Measurements from ENCODE around the gene RAI1.

RAI1 gene

DNA sequence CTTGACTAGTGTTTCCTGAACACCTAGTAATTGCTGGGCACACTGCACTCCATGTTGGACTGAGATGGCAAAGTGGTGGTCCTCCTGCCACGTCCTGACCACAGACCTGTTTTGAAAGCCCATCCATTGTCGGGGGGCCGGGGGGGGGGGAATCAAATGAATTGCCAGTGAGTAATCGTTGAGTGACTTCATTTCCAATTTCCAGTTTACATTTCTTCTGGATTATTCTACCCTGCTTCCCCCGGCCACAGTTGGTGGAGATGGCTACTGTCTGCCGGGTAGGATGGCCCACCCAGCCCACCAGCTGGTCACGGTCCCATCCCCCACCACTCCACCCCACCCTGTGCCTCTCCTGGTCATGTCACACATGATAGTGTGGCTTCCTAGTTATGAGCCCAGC is 18.2 kb downstream of the RAI1 start:
- no peak for DNase-seq

DNA sequence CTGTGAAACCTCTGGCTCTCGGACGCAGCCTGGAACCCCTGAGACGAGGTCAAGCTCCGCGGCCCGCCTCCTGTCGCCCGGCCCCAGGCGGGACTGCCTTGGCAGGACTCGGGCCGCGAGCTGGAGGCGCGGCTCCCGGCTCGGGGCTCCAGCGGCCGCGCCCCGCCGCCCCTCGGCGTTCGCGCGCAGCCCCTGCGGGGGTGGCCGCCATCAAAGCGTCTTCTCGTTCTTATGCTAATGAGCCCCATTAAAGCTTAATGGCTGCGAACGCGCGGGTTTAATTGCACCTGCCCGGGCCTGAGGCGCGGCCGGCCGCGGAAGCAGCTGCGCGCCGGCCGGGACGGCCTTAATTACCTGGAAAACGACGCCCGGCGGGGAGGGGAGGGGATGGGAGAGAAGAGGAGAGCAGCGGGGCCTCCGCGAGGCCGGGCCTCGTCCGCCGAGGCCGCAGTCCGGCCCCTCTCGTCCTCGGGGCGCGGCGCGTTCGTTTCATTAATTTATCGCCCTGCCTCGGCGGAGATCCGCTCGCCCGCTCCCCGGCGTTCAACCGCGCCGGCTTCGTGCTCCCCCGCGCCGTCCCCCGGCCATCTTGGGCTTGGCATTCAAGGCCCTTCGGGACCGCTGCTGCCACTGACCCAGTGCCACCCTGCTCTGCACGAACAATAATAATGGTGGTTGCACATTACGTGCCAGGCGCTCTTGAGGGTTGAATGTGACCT is 19.2 kb downstream of the RAI1 start:
- peak; percentile 67 for DNase-seq

DNA sequence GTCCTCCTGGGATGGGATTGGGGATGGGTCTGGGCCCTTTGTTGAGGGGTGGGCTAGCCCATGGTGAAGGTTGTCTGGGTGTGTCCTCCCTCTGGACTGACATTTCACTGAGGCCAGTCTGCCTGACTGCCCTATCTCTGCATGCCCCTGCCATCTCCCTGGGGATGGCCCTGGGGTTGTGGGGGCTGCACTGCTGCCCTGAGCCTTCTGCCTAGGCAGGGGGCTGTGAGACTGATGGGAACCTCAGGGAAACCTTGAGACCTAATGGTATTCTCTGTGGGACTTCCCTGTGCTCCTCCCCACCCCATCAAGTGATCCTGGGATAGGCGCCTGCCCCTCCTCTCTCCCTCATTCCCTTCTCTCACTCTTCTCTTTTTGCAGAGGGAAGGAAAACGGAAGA is 19.9 kb downstream of the RAI1 start:
- DNase-seq, result no peak

DNA sequence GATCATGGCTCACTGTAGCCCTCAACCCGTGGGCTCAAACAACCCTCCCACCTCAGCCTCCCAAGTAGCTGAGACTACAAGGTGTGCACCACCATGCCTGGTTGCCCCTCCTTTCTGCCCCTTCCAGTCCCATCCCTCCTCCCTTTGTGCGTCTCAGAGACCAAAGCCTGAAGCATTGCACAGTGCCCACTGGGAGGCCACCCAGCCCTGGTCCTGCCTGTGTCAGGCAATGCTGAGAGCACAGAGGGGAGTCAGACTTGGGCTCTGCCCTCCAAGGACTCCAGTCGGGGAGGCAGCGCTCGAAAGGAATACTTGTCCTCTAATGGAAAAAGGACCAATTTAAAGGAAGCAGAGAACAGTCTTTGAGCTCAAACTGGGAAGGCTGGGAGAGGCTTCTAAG is 20.4 kb downstream of the RAI1 start:
- DNase-seq, result no peak

DNA sequence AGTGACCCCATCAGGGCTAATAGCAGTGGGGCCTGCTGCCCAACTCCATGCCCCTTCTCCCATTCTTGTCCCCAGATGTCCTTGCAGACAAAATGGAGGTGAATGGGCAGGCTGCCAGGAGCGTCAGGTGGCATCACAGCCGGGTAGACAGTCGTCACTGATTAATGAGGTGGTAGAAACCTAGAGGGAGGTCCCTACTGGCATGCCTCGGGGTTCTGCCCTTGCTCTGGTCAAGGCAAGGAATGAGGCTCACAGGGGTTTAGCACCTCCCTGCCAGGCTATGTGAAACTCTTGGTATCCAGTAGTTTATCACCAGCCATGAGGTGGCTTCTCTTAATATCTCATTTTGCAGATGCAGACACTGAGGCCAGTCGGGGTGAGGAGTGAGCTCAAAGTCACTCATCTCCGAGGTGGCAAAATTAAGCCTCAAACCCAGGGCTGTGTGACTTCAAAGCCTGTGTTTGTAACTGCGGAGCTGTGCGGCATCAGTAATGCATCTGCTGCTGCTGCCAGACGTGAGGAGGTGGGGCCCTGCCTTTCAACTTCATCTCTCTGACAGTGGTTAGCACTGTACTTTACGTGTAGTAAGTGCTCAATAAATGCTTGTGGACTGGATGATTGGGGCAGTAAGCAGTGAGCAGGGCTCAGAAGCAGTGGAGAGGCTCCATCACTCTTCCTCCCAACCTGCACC is 21.3 kb downstream of the RAI1 start:
- peak; percentile 46 for DNase-seq

DNA sequence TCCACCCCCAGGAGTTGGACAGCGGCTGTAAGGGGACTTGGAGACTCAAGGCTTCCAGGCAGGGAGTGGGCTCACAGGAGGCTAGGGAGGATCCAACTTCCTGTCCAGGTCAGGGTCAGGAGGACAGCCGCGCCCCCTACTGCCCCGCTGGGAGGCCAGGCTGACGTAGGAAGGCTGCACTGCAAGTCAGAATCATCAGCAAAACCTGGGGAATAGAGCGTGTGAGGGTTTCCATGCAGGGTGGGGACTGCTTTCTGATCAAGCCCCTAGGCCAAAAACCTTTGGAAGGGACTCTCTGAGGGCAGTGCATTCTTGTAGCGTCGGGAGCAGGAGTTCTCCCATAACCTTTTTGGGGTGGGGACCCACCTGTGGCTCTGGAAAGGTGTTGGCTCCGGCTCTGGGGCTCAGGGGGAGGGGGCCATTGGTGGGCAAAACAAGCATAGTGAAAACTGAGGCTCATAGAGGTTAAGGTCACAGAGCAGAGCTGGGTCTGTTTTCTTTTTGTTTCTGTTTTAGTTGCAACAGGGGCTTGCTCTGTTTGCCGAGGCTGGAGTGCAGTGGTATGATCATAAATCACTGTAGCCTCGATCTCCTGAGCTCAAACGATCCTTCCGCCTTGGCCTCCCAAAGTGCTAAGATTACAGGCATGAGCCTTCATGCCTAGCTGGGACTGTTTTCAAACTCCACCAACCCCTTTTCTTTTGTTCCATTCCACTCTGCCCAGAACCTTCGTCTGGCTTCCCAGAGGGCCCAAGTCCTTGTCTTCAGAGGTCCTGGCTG is 22.1 kb downstream of the RAI1 start:
- no peak for DNase-seq

DNA sequence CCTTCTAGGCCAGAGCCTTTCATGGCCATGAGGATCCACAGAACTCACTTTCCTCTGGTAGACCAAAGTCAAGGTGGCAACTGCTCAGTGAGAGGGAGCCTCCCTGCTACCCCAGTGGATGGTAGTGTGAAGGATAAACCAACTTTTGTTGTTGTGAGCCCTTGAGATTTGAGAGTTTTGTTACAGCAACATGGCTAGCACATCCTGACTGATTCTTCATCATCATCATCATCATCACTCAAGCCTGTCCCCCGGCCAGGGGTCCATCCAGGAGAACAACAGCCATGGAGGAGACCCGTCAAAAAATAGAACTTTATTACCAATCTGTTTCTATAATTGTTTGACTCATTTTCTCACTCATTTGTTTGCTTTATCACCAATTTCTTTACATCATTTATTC is 23.7 kb downstream of the RAI1 start:
- DNase-seq, result no peak

DNA sequence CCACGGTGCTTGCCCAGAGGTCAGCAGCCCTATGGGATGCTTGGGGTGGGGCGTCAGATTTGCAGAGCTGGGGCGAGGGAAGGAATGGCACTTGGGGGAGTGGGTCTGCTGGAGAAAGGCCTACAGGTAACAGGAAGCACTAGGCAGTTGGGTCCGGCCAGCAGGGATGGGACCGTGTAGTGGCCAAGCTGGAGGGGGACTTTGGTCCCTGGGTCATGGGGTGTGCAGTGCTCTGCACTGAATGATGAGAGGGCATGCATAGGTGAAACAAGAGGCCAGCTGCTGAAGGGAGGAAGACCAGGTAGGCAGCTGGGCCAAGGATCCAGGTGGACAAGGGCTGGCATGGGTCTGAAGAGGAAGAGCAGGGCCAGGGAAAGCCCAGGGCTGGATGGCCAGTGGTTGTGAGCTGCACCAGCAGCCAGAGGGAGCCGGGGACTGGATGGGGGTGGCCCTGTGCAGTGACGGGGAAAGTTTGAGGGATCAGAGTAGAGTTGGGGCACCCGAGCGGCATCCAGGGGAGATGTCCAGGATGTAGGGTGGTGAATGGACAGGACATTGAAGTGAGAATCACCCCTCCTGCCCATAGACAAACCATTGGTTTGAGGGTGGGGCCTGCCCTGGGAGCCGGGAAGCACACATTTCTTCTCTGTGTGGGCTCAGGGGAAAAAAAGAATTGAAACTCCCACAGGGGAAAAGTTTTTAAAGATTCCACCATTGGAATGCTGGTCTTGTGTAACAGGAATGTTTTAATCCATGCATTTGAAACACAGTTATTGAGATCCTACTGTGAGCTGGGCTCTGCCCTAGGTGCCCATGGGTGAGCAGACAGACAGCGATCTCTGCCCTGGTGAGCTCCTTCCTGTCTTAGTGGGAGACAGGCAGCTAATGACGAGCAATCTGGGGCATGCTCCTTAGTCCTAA is 25.1 kb downstream of the RAI1 start:
- no peak for DNase-seq

DNA sequence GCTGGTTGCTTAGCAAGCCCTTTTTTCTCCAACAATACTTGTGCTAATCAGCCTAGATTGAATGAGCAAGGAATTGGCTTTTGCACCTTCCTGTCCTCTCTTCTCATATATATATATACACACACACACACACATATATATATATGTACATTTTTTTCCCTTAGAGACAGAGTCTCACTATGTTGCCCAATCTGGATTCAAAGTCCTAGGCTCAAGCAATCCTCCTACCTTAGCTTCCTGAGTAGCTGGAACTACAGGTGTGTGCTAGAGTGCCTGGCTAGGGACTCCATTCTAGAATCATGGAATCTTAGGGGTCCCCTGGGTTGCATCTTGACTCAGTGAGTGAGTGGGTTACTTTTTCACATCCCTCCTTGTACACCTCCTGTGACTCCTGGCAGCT is 27.0 kb downstream of the RAI1 start:
- no peak for DNase-seq

DNA sequence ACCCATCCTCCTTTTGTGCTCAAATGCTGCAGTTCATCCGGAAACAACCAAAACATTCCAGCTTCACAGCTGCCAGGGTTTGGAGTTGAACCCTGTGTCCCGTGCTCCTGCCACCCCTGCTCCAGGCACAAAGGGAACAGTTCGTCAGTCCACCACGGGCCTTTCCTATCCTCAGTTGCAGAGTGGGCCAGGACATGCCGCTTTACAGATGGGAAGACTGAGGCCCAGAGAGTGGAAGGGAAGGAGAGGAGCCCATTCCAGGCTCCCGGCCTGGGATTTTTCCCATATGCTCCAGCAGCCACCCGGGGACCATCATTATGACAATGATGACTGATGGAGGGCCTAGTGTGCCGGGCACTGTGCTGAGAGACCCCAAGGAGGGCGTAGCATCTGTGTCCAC is 27.6 kb downstream of the RAI1 start:
- DNase-seq, result no peak

DNA sequence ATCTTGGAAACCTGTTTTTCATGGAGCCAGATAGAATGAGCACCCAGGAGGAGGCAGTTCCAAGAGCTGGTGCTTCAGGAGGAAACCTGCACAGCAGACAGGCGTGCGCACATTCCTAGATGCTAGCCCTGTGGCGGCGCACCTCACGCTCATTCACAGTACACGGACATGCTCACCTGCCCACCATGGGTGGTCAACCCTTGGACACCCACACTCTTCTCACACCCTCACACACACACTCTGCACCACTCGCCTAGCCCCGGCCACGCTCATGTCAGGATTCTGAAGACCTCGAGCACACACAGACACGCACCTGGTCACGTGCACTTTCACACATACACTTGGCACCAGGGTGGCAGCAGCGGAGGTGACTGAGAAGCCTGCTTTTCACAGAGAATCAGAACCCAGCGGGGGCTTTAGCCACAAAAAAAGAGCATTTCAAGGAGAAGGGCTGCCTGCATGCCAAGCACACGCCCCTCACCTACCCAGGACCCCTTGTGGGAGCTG is 28.6 kb downstream of the RAI1 start:
- DNase-seq, result no peak

DNA sequence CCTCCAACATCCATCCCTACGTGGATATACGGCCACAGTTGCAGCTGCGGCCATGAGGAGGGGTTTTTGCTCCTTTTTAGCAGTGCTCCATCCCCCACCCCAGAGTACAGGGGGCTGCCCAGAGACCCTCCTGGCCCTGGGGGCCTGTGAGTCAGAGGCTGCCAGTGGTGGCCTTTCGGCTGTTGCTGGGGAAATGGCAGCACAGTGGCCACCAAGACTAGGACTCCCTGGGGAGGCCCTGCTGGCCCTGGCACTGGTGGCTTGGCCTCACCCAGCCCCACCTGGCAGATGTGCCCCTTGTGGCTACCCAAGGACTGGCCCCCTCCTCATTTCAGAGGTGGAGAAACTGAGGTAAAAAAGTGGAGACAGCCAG is 29.1 kb downstream of the RAI1 start:
- DNase-seq, result no peak

DNA sequence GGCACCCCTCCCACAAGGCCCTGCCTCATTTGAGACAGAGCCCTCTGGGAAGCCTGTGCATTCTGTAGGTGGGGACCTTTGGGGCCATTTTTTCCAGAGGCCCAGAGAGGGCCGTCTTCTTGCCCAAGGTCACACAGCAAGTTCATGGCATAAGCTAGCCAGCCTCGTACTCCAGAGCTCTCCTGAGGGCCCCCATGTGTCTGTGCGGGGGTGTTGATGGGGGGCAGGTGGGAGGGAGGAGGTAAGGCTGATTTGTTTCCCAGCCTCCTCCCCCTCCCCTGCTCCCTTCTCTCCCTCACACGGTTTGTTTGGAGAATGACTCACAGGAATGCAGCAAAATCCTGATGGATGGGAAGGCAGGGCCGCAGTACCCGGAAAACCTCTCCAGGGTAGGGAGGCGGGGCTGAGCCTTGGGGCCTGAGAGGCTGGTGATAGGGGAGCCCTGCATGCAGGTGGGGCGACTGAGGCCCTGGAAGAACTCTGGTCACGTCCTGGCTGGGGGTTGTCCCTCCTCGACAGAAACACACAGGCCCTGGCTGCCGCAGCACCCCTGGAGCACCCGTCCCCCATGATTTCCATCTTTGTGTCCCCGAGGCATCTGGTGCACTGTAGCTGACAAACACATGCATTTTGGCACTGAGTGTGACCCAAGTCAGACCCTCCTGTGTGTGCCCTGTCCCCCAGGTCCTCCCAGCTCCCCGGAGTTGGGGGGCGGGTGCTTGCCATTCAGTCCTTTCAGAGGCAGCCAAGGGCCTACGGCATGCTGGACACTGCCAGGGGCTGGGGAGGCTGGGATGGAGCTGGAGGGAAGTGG is 29.7 kb downstream of the RAI1 start:
- DNase-seq, result peak; percentile 70

DNA sequence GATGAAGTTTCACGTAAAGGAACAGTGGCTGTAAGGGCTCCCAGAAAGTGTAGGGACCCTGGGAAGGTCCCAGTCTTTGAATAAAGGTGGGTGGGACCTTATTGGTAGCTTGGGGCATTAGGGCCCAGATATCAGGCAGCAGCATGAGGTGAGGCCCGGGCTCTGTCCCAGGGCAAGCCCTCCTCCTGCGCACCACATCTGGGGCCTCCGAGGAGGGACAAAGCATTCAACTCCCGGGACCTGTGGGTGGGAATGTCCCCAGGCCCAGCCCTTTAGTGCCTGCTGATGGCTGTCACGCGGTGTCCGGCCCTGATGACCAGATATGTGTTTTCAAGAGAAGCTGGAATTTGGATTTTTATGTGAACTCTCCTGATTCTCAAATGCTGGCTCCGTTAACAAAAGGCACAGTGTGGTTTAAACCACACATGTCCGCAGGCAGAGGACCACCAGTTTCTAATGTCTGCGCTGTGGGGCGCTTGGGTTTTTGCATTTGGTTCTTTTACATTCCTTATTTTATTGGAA is 30.4 kb downstream of the RAI1 start:
- DNase-seq, result no peak

DNA sequence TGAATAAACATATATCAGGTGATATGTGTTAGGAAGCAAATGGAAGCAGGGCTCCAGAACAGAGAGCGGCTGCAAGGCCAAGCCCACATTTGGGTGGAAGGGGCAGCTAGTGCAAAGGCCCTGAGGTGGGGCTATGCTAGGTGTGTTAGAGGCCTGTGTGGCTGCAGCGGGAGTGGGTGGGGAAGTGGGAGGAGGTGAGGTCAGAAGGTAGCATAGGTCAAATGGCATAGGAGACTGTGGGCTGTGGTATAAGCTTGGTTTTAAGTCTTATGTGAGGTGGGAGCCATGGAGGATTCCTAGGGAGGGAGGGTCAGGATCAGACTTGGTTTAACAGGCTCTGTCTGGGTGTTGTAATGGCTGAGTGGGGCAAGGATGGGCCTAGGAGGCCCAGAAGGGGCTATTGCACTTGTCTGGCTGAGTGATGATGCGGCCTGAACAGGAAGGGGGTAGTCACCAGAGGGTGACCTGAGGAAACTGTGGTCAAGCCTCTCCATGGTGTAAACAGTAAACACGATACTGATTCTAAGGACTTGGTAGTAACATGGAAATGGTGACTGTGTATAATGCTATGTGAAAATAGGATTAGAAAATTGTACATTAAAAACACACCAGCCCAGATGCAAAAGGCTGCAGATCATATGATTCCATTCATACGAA is 31.1 kb downstream of the RAI1 start:
- DNase-seq, result no peak

DNA sequence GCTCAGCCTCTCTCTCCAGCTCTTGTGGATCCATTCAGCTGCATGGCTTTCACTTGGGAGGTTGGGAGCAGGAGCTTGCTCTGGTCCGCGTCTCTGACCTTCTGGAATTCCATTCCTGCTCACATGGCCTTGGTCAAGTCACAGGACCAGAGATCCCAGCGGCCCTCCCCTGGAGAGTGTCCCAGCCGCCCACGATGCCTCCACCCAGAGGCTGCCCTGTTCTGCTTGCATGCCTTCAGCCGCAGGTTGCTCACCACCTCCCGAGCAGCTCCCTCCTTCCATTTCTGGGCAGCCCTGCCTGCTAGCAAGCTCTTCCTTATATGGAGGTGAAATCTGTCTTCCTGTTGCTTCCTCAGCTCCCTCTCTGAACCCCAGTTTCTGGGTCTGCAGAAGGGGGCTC is 32.6 kb downstream of the RAI1 start:
- no peak for DNase-seq

DNA sequence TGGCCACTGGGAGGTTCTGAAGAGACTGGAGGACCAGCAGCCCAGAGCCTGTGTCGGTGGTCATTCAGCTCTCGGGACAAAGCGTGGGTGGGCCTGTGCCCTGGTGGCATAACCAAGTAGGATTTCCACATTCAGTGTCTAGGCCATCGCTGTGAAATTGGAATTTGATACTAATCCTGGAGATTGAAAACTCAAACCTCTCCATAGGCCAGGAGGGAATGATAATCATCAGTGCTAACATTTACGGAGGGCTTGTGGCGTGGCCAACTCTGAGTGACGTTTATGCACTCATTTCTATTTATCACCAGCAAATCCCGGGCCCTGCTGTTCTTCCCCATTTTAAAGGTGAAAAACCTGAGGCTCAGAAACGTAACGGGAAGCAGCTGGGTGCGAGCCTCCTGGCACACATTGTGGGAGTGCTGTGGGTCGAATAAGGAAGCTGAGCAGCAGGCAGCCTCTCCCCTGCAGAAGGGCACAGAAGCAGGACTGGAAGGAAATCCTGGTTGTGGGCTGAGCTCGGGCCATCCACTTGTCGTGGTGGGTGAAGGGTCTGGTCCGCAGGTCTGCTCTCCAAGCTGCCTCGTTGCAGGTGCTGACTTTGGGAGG is 33.1 kb downstream of the RAI1 start:
- DNase-seq, result no peak

DNA sequence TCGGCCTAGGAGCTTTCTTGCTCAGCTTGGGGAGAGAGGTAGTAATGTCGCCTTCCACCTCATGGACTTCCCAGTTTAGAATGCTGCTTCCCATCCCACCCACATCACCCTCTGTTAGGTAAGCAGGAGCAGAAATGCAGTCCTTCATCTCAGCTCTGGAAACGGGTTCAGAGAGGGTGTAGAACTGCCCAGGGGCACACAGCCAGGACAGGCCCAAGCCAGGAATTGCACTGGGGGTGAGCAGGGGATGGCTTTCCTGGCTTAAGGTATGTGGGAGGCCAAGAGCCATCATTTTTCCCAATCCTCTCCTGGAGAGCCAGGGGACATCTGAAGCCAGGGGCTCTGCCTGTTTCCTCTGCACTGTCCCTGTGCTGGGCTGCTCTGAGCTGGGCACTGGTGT is 33.6 kb downstream of the RAI1 start:
- DNase-seq, result no peak

DNA sequence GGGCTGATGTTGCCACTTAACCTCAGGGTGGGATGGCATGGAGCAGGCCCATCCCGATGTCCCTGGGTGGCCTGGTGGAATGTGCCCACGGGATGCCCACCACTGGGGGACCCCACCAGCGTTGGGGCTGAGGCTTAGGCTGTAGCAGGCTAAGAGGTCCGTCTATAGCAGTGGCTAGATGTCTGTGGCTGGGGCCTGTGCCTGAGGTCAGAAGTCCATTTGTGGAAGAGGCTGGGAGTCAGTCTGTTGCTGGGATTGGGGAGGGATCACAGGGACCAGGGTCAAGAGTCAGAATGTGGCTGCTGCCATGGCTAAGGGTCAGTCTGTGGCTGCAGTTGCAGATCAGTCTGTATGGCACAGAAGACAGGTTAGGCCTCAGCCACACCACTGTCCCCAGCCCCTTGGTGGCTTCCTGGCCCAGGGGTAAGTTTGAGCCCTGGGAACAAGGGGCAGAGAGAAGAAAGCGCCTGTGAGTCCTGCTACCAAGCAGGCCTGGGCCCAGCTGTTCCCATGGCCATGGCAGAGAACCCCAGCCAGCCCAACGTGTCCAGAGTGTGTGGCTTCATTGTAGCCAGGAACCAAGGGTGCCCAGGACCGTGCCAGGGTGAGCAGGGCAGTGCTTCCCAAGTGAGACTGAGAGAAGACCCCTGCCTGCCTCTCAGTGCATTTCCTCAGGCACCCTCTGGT is 35.7 kb downstream of the RAI1 start:
- DNase-seq, result no peak

DNA sequence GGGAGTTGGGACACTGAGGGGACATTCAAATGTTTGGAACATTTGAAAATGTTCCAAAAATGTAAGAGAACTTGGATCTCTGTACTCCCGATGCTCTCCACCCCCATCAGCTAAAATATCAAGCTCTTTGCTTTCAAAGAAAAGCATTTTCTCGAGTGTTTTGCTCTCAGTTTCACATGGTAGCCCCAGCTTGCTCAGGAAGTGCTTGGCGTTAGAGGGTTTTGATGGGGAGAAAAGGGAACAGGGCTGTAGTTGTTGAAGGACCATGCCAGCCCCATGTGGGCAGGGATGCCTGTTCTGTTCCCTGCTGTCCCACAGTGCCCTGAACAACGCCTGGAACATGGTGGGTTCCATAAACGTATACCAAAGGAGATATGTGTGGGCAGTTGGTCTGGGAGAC is 37.0 kb downstream of the RAI1 start:
- no peak for DNase-seq

Data from NCI-H510A (cell line).